NT2/D1 (cell line): ENCODE data around the gene TAPBPL.
A peak's percentile ranks its signal among the peaks of the same experiment; 100 is the strongest.
"Not testable (repeated sequence)": the region's sequence is repeated elsewhere in the genome, so short reads cannot be mapped to it uniquely, and the experiment has no call there.

ENCODE experiments used
- DNase-seq: peaks from one replicate; pipeline ENCODE4 v3.0.0-alpha.2; 2011; ENCODE audit warnings: low read depth, low spot score
- H3K27me3 ChIP-seq: 2 replicates; pipeline ENCODE4 v1.6.0; 2011; ENCODE audit warnings: mild to moderate bottlenecking; ENCODE audit not compliant: insufficient read length, insufficient read depth
- H3K36me3 ChIP-seq: 2 replicates; pipeline ENCODE4 v1.6.1; 2011; ENCODE audit warnings: mild to moderate bottlenecking, low read length, mixed read lengths; ENCODE audit not compliant: insufficient read depth, insufficient read length
- H3K4me1 ChIP-seq: 2 replicates; pipeline ENCODE4 v1.5.1; 2011; ENCODE audit not compliant: insufficient read depth, insufficient read length
- H3K4me3 ChIP-seq: 2 replicates; pipeline ENCODE4 v1.5.1; 2011; ENCODE audit warnings: low read depth; ENCODE audit not compliant: insufficient read length
- H3K9ac ChIP-seq: 2 replicates; pipeline ENCODE4 v1.6.0; 2011; ENCODE audit warnings: low read depth; ENCODE audit not compliant: insufficient read length
- H3K9me3 ChIP-seq: 2 replicates; pipeline ENCODE4 v1.5.1; 2011; ENCODE audit warnings: mild to moderate bottlenecking, low read length; ENCODE audit not compliant: insufficient read depth
- SUZ12 ChIP-seq: IDR thresholded peaks from 2 replicates; pipeline ENCODE4 v1.6.1; 2011; ENCODE audit not compliant: insufficient read length, insufficient read depth; ENCODE audit errors: extremely low read depth
- YY1 ChIP-seq: IDR thresholded peaks from 2 replicates; pipeline ENCODE4 v1.6.1; 2011; ENCODE audit not compliant: insufficient read length, insufficient read depth
- ZNF274 ChIP-seq: IDR thresholded peaks from 2 replicates; pipeline ENCODE4 v1.6.1; 2011; ENCODE audit warnings: mild to moderate bottlenecking, low read depth, low read length

The TAPBPL gene

GRCh38 chr12:6465467-6466183, 13.8 kb downstream of the TAPBPL start:
- Histone ChIP-seq H3K36me3 (peaks cover 80% of the 10 kb centered on the region), H3K27me3 (no peaks in the 10 kb centered on the region)

GRCh38 chr12:6466184-6466573, 14.3 kb downstream of the TAPBPL start:
- peaks cover 74% of the 10 kb centered on the region for H3K36me3 ChIP-seq
- no peak overlapping the region for H3K9ac ChIP-seq
- H3K4me3 ChIP-seq: no peak overlapping the region
- no peak for DNase-seq
- H3K27me3 ChIP-seq: no peaks in the 10 kb centered on the region
- TF ChIP-seq ZNF274 (no peak), SUZ12 (no peak), YY1 (no peak)
- H3K9me3 ChIP-seq: peaks cover 13% of the 10 kb centered on the region; the same call in 1 of the 2 replicates
- peaks cover 11% of the 10 kb centered on the region for H3K4me1 ChIP-seq

More at GRCh38 chr12:6465467-6466183, 13.8 kb downstream of the TAPBPL start:
- DNase-seq: peak; percentile 97
- TF ChIP-seq ZNF274 (no peak), SUZ12 (no peak), YY1 (no peak)
- H3K4me3 ChIP-seq: no peak overlapping the region
- peaks cover 13% of the 10 kb centered on the region; the same call in 1 of the 2 replicates for H3K9me3 ChIP-seq
- H3K9ac ChIP-seq: no peak overlapping the region
- peaks cover 10% of the 10 kb centered on the region for H3K4me1 ChIP-seq

- not testable (repeated sequence) for H3K4me3 ChIP-seq, H3K9ac ChIP-seq, H3K27me3 ChIP-seq, DNase-seq
- Histone ChIP-seq H3K36me3 (peaks cover 68% of the 10 kb centered on the region), H3K4me1 (peaks cover 13% of the 10 kb centered on the region), H3K9me3 (peaks cover 13% of the 10 kb centered on the region; the same call in 1 of the 2 replicates)
These were observed 14.9 kb downstream of the TAPBPL start for GRCh38 chr12:6466751-6467150.

GRCh38 chr12:6467571-6468282, 15.9 kb downstream of the TAPBPL start:
- H3K4me1 ChIP-seq: peaks cover 13% of the 10 kb centered on the region
- H3K36me3 ChIP-seq: peaks cover 59% of the 10 kb centered on the region
- DNase-seq, H3K27me3 ChIP-seq, H3K4me3 ChIP-seq, H3K9ac ChIP-seq: not testable (repeated sequence)
- peaks cover 13% of the 10 kb centered on the region; the same call in 1 of the 2 replicates for H3K9me3 ChIP-seq

- peaks cover 13% of the 10 kb centered on the region; the same call in 1 of the 2 replicates for H3K9me3 ChIP-seq
- H3K36me3 ChIP-seq: peaks cover 54% of the 10 kb centered on the region
- H3K9ac ChIP-seq: no peak overlapping the region
- H3K4me1 ChIP-seq: peaks cover 13% of the 10 kb centered on the region
- DNase-seq: no peak
- no peak overlapping the region for H3K4me3 ChIP-seq
- no peak for TF ChIP-seq YY1
- no peak for TF ChIP-seq ZNF274
- no peak for TF ChIP-seq SUZ12
- H3K27me3 ChIP-seq: no peaks in the 10 kb centered on the region
These were observed 16.4 kb downstream of the TAPBPL start for GRCh38 chr12:6468283-6468575.

- Histone ChIP-seq H3K4me3 (no peak overlapping the region), H3K9ac (no peak overlapping the region), H3K4me1 (peaks cover 13% of the 10 kb centered on the region), H3K36me3 (peaks cover 45% of the 10 kb centered on the region), H3K27me3 (no peaks in the 10 kb centered on the region), H3K9me3 (peaks cover 13% of the 10 kb centered on the region; the same call in 1 of the 2 replicates)
- no peak for DNase-seq
- no peak for TF ChIP-seq SUZ12
- TF ChIP-seq ZNF274: no peak
- no peak for TF ChIP-seq YY1
These were observed 17.2 kb downstream of the TAPBPL start for GRCh38 chr12:6469092-6469491.

- Histone ChIP-seq H3K27me3 (no peaks in the 10 kb centered on the region), H3K4me3 (peak overlapping the region; percentile 93), H3K9ac (peak overlapping the region; percentile 92), H3K36me3 (peaks cover 38% of the 10 kb centered on the region), H3K9me3 (peaks cover 13% of the 10 kb centered on the region; the same call in 1 of the 2 replicates), H3K4me1 (peaks cover 9% of the 10 kb centered on the region)
- no peak for DNase-seq
- TF ChIP-seq ZNF274: no peak
These were observed 17.9 kb downstream of the TAPBPL start for GRCh38 chr12:6469609-6470374.
